ENCODE results near the gene DGKB. TPM values are rescaled to one million over a fixed set of nuclear protein-coding genes. Genes with fewer than 3 reads are reported as not detected.

The DGKB gene
- total and polyA plus RNA-seq, 8 donors, result 0.20 to 260 (median 3.2) TPM; not detected in 4

GRCh38 chr7:14894826-14895225, 7.7 kb downstream of the DGKB start:
- DNase-seq, result no peak
- Histone ChIP-seq H3K4me3 (no peak overlapping the region), H3K27me3 (no peaks in the 10 kb centered on the region), H3K36me3 (no peaks in the 10 kb centered on the region), H3K4me1 (no peaks in the 10 kb centered on the region), H3K27ac (no peak overlapping the region), H3K9me3 (no peaks in the 10 kb centered on the region)
- intact Hi-C loops (cut with DNase I; ENCODE audit: low total_unique reads), result no loop called here
- TF ChIP-seq EP300 (IDR thresholded peaks at IDR 0.05), result no peak
- TF ChIP-seq POLR2AphosphoS5 (IDR thresholded peaks at IDR 0.05), result no peak
- TF ChIP-seq CTCF (IDR thresholded peaks at IDR 0.05), result no peak
- no peak for TF ChIP-seq POLR2A (IDR thresholded peaks at IDR 0.05)

GRCh38 chr7:14892961-14893360, 9.6 kb downstream of the DGKB start:
- WGBS, 5 donors, result 54 to 60% (median 58%) methylated on average over 2 of the region's 2 CpGs
- Histone ChIP-seq H3K36me3 (no peaks in the 10 kb centered on the region), H3K4me3 (no peak overlapping the region), H3K27ac (no peak overlapping the region), H3K4me1 (no peaks in the 10 kb centered on the region), H3K27me3 (no peaks in the 10 kb centered on the region), H3K9me3 (no peaks in the 10 kb centered on the region)
- TF ChIP-seq EP300 (IDR thresholded peaks at IDR 0.05), result no peak
- no peak for TF ChIP-seq CTCF (IDR thresholded peaks at IDR 0.05)
- TF ChIP-seq POLR2A (IDR thresholded peaks at IDR 0.05), result no peak
- TF ChIP-seq POLR2AphosphoS5 (IDR thresholded peaks at IDR 0.05), result no peak
- intact Hi-C loops (cut with DNase I; ENCODE audit: low total_unique reads), result no loop called here
- no peak for DNase-seq

GRCh38 chr7:14891289-14891688, 11.3 kb downstream of the DGKB start:
- no peak overlapping the region for H3K27ac ChIP-seq
- H3K27me3 ChIP-seq, result no peaks in the 10 kb centered on the region
- H3K9me3 ChIP-seq, result no peaks in the 10 kb centered on the region
- H3K4me3 ChIP-seq, result no peak overlapping the region
- TF ChIP-seq POLR2A (IDR thresholded peaks at IDR 0.05), result no peak
- TF ChIP-seq EP300 (IDR thresholded peaks at IDR 0.05), result no peak
- TF ChIP-seq POLR2AphosphoS5 (IDR thresholded peaks at IDR 0.05), result no peak
- TF ChIP-seq CTCF (IDR thresholded peaks at IDR 0.05), result no peak
- WGBS, 5 donors, result 91 to 96% (median 93%) methylated on average over 3 of the region's 3 CpGs
- DNase-seq, result no peak
- intact Hi-C loops (cut with DNase I; ENCODE audit: low total_unique reads), result no loop called here
- no peaks in the 10 kb centered on the region for H3K36me3 ChIP-seq
- no peaks in the 10 kb centered on the region for H3K4me1 ChIP-seq

- no peaks in the 10 kb centered on the region for H3K9me3 ChIP-seq
- no peak for TF ChIP-seq POLR2A (IDR thresholded peaks at IDR 0.05)
- TF ChIP-seq EP300 (IDR thresholded peaks at IDR 0.05), result no peak
- no peak for TF ChIP-seq CTCF (IDR thresholded peaks at IDR 0.05)
- no peak for TF ChIP-seq POLR2AphosphoS5 (IDR thresholded peaks at IDR 0.05)
- intact Hi-C loops (cut with DNase I; ENCODE audit: low total_unique reads), result no loop called here
- no peaks in the 10 kb centered on the region for H3K36me3 ChIP-seq
- H3K27me3 ChIP-seq, result no peaks in the 10 kb centered on the region
- no peak overlapping the region for H3K27ac ChIP-seq
- no peaks in the 10 kb centered on the region for H3K4me1 ChIP-seq
- H3K4me3 ChIP-seq, result no peak overlapping the region
- 19 to 38% (median 27%) methylated on average over 1 of the region's 1 CpG for WGBS, 5 donors
- DNase-seq, result no peak
Measured at GRCh38 chr7:14888962-14889361, 13.6 kb downstream of the DGKB start.

Data from stomach (tissue), 9 donors.